K562 (cell line): Measurements from ENCODE around the gene ROR2. TPM values are rescaled to one million over a fixed set of nuclear protein-coding genes. Genes with fewer than 3 reads are reported as not detected.

Experiments used
- ATAC-seq: fragments of 200-7000 bp; cut with Tn5 transposase; 3 replicates; pipeline ENCODE4 v1.9.1; 2020; ENCODE audit warnings: moderate library complexity
- BruUV-seq: library from RNA; stranded (reverse); fragments of 400-500 nt; replicated peaks from 2 replicates; lab custom pipeline; 2021; lab: Mats Ljungman, UMichigan
- CTCF ChIA-PET: fragments of 300-600 bp; formaldehyde crosslinking; extraction: SDS; loops from one replicate; lab custom pipeline; 2021; ENCODE audit warnings: low intra/inter-chr PET ratio; lab: Yijun Ruan, JAX
- POLR2A ChIA-PET: fragments of 300-600, 350-650 bp; sonication (Branson Sonifier 250); formaldehyde crosslinking; extraction: SDS; loops from one replicate; lab custom pipeline; 2021; ENCODE audit warnings: antibody characterized with exemption, inconsistent platforms; lab: Yijun Ruan, JAX
- DNase-seq, 4 experiments: peaks; one replicate each; pipeline versions ENCODE4 v3.0.0 to v3.0.0-alpha.2; 2011 to 2018; ENCODE audit warnings: low spot score in 3 of 4, mixed read lengths in 3 of 4; ENCODE audit errors: extremely low read depth in 1 of 4
- FAIRE-seq: peaks from 2 replicates; lab custom pipeline; 2011; peaks lifted over from hg19 to GRCh38; lab: Jason Lieb, UNC
- H2AFZ ChIP-seq: 2 replicates; pipeline ENCODE4 v1.6.0; 2011; ENCODE audit warnings: low read depth, low read length, control low read depth, inconsistent platforms
- H3K27ac ChIP-seq: fragments of 200-600 bp; 3 replicates; pipeline ENCODE4 v1.8.0; 2011; ENCODE audit warnings: low read depth, mild to moderate bottlenecking, control low read depth, inconsistent platforms, low read length, moderate library complexity, mixed read lengths; ENCODE audit errors: extremely low read depth
- H3K27me3 ChIP-seq, 2 experiments: fragments of 300-600 bp in 1 of 2; 2 replicates in 1 of 2; 3 replicates in 1 of 2; pipeline versions ENCODE4 v1.6.0 to v1.8.0; 2011; ENCODE audit warnings: inconsistent platforms in 2 of 2, low read length in 2 of 2, mild to moderate bottlenecking in 1 of 2, mixed read lengths in 1 of 2, moderate library complexity in 1 of 2; ENCODE audit not compliant: control insufficient read depth in 2 of 2, insufficient read depth in 2 of 2
- H3K36me3 ChIP-seq: fragments of 300-600 bp; 3 replicates; pipeline ENCODE4 v1.8.0; 2011; ENCODE audit warnings: mild to moderate bottlenecking, low read length, inconsistent platforms; ENCODE audit not compliant: control insufficient read depth, insufficient read depth
- H3K4me1 ChIP-seq, 2 experiments: fragments of 200-600 bp in 1 of 2; replicated peaks in 1 of 2; 2 replicates in 1 of 2; 3 replicates in 1 of 2; pipeline versions ENCODE4 v1.5.1 to v1.8.0; 2011; ENCODE audit warnings: inconsistent platforms in 2 of 2, low read length in 2 of 2, mild to moderate bottlenecking in 1 of 2, mixed read lengths in 1 of 2, moderate library complexity in 1 of 2; ENCODE audit not compliant: control insufficient read depth in 2 of 2, insufficient read depth in 2 of 2
- H3K4me2 ChIP-seq: 2 replicates; pipeline ENCODE4 v1.6.1; 2011; ENCODE audit warnings: low read length, control low read depth, inconsistent platforms, mixed read lengths; ENCODE audit not compliant: insufficient read depth
- H3K4me3 ChIP-seq: fragments of 200-600 bp; sonication (generic), shearing (Covaris generic); 2 replicates; pipeline ENCODE4 v1.5.1; 2016; ENCODE audit warnings: control low read depth, inconsistent platforms
- H3K79me2 ChIP-seq: fragments of 200-600 bp; 3 replicates; pipeline ENCODE4 v1.8.0; 2011; ENCODE audit warnings: low read length, inconsistent platforms; ENCODE audit not compliant: control insufficient read depth, insufficient read depth
- H3K9ac ChIP-seq, 2 experiments: 2 replicates each; pipeline versions ENCODE4 v1.6.0 to v1.6.1; 2011; ENCODE audit warnings: low read depth in 2 of 2, low read length in 2 of 2, control low read depth in 1 of 2, inconsistent platforms in 1 of 2, mild to moderate bottlenecking in 1 of 2, mixed read lengths in 1 of 2; ENCODE audit not compliant: insufficient read depth in 1 of 2
- H3K9me1 ChIP-seq: one replicate; pipeline ENCODE4 v1.6.0; 2011; ENCODE audit warnings: inconsistent platforms, mild to moderate bottlenecking, low read length, moderate library complexity; ENCODE audit not compliant: control insufficient read depth, insufficient read depth
- H3K9me3 ChIP-seq: replicated peaks from 2 replicates; pipeline ENCODE4 v1.5.1; 2011; ENCODE audit warnings: low read depth, low read length, inconsistent platforms; ENCODE audit not compliant: control insufficient read depth, insufficient read depth
- H4K20me1 ChIP-seq: replicated peaks from 2 replicates; pipeline ENCODE4 v1.6.1; 2011; ENCODE audit warnings: low read length, inconsistent platforms, mixed read lengths; ENCODE audit not compliant: control insufficient read depth, insufficient read depth
- ARHGAP35 ChIP-seq: fragments of 450-650 bp; IDR thresholded peaks from 2 replicates; pipeline ENCODE4 v1.6.1; 2018; ENCODE audit not compliant: partially characterized antibody
- ETV1 ChIP-seq: fragments of 450-650 bp; conservative IDR thresholded peaks from 2 replicates; pipeline ENCODE4 v1.6.1; 2016; ENCODE audit warnings: missing genetic modification characterization, control low read depth, low read depth, missing compliant biosample characterization
- HDAC2 ChIP-seq: fragments of 450-650 bp; IDR thresholded peaks from 2 replicates; pipeline ENCODE4 v1.6.1; 2016; ENCODE audit warnings: mild to moderate bottlenecking
- HMG20A ChIP-seq: fragments of 450-650 bp; formaldehyde crosslinking; conservative IDR thresholded peaks from 2 replicates; pipeline ENCODE4 v1.4.0; 2020; ENCODE audit warnings: mild to moderate bottlenecking, mixed read lengths
- SMC3 ChIP-seq: conservative IDR thresholded peaks from 2 replicates; pipeline ENCODE4 v1.6.1; 2011; ENCODE audit warnings: low read depth, low read length, improper control_type of control experiment; ENCODE audit not compliant: insufficient read depth
- TAF9B ChIP-seq: fragments of 450-650 bp; IDR thresholded peaks from 2 replicates; pipeline ENCODE4 v1.6.1; 2018; ENCODE audit warnings: mild to moderate bottlenecking; ENCODE audit not compliant: partially characterized antibody
- ZNF431 ChIP-seq: sonication (generic); formaldehyde crosslinking; IDR thresholded peaks from 2 replicates; pipeline ENCODE4 v1.8.0; 2022; ENCODE audit warnings: mild to moderate bottlenecking, missing genetic modification reagents
- ZNF589 ChIP-seq: fragments of 200-800 bp; sonication (Bioruptor generic); IDR thresholded peaks from 2 replicates; pipeline ENCODE4 v1.6.1; 2016; ENCODE audit warnings: low read depth, missing genetic modification characterization, missing compliant biosample characterization
- WGBS: fragments of 100-300 bp; shearing (Covaris generic); methylation state at CpG from one replicate; pipeline ENCODE4 v1.1.6; 2016; ENCODE audit warnings: low coverage, mixed read lengths; ENCODE audit not compliant: insufficient coverage; ENCODE audit errors: missing lambda C conversion rate; 5-methylcytosine and 5-hydroxymethylcytosine counted together
- in situ Hi-C: fragments of 300-500 bp; cut with MboI; formaldehyde crosslinking; loops from 4 replicates; pipeline ENCODE4 v1.15.0; 2018; ENCODE audit warnings: inconsistent platforms, mixed read lengths
- intact Hi-C: fragments of 100-400 bp; cut with micrococcal nuclease; formaldehyde crosslinking; loops from 2 replicates; pipeline ENCODE4 v1.14.2; 2022
- polyA plus RNA-seq, 8 experiments: library from polyadenylated mRNA; depleted of rRNA in 4 of 8; stranded (reverse) in 5 of 8; unstranded in 3 of 8; fragments of >200 nt; fragmentation: Nextera tagmentation in 2 of 8; fragmentation: Illumina TruSeq in 1 of 8; extraction: Ambion mirVana in 2 of 8; extraction: Trizol in 1 of 8; gene quantifications; 2 replicates each; pipeline versions ENCODE4 v1.2.1 to v1.2.3, GENCODE V29; 2011 to 2014; ENCODE audit warnings: inconsistent platforms in 1 of 8, missing spikeins in 1 of 8
- total RNA-seq, 7 experiments: library from RNA; depleted of rRNA in 6 of 7; stranded (reverse); fragments of >200 nt in 6 of 7; fragmentation: Illumina TruSeq in 2 of 7; extraction: Trizol in 2 of 7; gene quantifications; 2 replicates each; pipeline versions ENCODE4 v1.2.1 to v1.2.3, GENCODE V29; 2011 to 2021; ENCODE audit warnings: low replicate concordance in 1 of 7
- TF ChIP-seq, protein P1 (sequence below): fragments of 450-650 bp; formaldehyde crosslinking; IDR thresholded peaks from 2 replicates; pipeline ENCODE4 v1.4.0; 2022; ENCODE audit warnings: mild to moderate bottlenecking, moderate library complexity
- TF ChIP-seq, protein P2 (sequence below): fragments of 250-450 bp; sonication (Bioruptor Pico); IDR thresholded peaks from 2 replicates; pipeline ENCODE4 v1.5.0; 2020; ENCODE audit warnings: mild to moderate bottlenecking, borderline replicate concordance
- TF ChIP-seq, protein P3 (sequence below): fragments of 200-800 bp; sonication (Bioruptor generic); IDR thresholded peaks from 2 replicates; pipeline ENCODE4 v1.6.1; 2016; ENCODE audit warnings: missing genetic modification characterization, missing compliant biosample characterization
- TF ChIP-seq, protein P4 (sequence below): fragments of 450-650 bp; IDR thresholded peaks from 2 replicates; pipeline ENCODE4 v1.7.1; 2018; ENCODE audit warnings: mild to moderate bottlenecking, low read depth; ENCODE audit not compliant: partially characterized antibody

ROR2 gene
- total and polyA plus RNA-seq, 9 of the 15 experiments (the other 6 are each of a cell fraction or from before 2014, with no cell fraction given) = 5.6 to 33.8 (median 15.3) TPM

- H2AFZ ChIP-seq = no peak overlapping the region
- no peak overlapping the region for H3K4me2 ChIP-seq
- H3K4me1 ChIP-seq = peaks cover 0 to 4% of the 10 kb centered on the region in 2 experiments; a peak in 1 of 5 replicates
- in situ Hi-C loops = no loop called here
- no peaks in the 10 kb centered on the region for H3K9me3 ChIP-seq
- no peak overlapping the region for H3K4me3 ChIP-seq
- FAIRE-seq (no peak), ATAC-seq (no peak), DNase-seq (no peak)
- H4K20me1 ChIP-seq = no peaks in the 10 kb centered on the region
- ChIA-PET CTCF (no interaction called here), POLR2A (no interaction called here)
- H3K36me3 ChIP-seq = no peaks in the 10 kb centered on the region
- no peak overlapping the region for H3K9ac ChIP-seq
- no peaks in the 10 kb centered on the region for H3K79me2 ChIP-seq
- peaks cover 3 to 8% of the 10 kb centered on the region in 2 experiments; a peak in 2 of 5 replicates for H3K27me3 ChIP-seq
- H3K9me1 ChIP-seq = no peaks in the 10 kb centered on the region
- BruUV-seq = no TSS peak
- intact Hi-C loops = no loop called here
- 19% methylated on average over 7 of the region's 7 CpGs for WGBS
- no peak overlapping the region for H3K27ac ChIP-seq
- TF ChIP-seq, protein P1, sequence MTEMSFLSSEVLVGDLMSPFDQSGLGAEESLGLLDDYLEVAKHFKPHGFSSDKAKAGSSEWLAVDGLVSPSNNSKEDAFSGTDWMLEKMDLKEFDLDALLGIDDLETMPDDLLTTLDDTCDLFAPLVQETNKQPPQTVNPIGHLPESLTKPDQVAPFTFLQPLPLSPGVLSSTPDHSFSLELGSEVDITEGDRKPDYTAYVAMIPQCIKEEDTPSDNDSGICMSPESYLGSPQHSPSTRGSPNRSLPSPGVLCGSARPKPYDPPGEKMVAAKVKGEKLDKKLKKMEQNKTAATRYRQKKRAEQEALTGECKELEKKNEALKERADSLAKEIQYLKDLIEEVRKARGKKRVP (CRISPR knock-in tag) = no peak
- no peak for TF ChIP-seq SMC3
- no peak for TF ChIP-seq ZNF589 (CRISPR knock-in tag)
- TF ChIP-seq, protein P2, sequence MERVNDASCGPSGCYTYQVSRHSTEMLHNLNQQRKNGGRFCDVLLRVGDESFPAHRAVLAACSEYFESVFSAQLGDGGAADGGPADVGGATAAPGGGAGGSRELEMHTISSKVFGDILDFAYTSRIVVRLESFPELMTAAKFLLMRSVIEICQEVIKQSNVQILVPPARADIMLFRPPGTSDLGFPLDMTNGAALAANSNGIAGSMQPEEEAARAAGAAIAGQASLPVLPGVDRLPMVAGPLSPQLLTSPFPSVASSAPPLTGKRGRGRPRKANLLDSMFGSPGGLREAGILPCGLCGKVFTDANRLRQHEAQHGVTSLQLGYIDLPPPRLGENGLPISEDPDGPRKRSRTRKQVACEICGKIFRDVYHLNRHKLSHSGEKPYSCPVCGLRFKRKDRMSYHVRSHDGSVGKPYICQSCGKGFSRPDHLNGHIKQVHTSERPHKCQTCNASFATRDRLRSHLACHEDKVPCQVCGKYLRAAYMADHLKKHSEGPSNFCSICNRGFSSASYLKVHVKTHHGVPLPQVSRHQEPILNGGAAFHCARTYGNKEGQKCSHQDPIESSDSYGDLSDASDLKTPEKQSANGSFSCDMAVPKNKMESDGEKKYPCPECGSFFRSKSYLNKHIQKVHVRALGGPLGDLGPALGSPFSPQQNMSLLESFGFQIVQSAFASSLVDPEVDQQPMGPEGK = no peak
- TF ChIP-seq TAF9B = no peak
- TF ChIP-seq, protein P3, sequence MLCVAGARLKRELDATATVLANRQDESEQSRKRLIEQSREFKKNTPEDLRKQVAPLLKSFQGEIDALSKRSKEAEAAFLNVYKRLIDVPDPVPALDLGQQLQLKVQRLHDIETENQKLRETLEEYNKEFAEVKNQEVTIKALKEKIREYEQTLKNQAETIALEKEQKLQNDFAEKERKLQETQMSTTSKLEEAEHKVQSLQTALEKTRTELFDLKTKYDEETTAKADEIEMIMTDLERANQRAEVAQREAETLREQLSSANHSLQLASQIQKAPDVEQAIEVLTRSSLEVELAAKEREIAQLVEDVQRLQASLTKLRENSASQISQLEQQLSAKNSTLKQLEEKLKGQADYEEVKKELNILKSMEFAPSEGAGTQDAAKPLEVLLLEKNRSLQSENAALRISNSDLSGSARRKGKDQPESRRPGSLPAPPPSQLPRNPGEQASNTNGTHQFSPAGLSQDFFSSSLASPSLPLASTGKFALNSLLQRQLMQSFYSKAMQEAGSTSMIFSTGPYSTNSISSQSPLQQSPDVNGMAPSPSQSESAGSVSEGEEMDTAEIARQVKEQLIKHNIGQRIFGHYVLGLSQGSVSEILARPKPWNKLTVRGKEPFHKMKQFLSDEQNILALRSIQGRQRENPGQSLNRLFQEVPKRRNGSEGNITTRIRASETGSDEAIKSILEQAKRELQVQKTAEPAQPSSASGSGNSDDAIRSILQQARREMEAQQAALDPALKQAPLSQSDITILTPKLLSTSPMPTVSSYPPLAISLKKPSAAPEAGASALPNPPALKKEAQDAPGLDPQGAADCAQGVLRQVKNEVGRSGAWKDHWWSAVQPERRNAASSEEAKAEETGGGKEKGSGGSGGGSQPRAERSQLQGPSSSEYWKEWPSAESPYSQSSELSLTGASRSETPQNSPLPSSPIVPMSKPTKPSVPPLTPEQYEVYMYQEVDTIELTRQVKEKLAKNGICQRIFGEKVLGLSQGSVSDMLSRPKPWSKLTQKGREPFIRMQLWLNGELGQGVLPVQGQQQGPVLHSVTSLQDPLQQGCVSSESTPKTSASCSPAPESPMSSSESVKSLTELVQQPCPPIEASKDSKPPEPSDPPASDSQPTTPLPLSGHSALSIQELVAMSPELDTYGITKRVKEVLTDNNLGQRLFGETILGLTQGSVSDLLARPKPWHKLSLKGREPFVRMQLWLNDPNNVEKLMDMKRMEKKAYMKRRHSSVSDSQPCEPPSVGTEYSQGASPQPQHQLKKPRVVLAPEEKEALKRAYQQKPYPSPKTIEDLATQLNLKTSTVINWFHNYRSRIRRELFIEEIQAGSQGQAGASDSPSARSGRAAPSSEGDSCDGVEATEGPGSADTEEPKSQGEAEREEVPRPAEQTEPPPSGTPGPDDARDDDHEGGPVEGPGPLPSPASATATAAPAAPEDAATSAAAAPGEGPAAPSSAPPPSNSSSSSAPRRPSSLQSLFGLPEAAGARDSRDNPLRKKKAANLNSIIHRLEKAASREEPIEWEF = no peak
- no peak for TF ChIP-seq HMG20A
- TF ChIP-seq, protein P4, sequence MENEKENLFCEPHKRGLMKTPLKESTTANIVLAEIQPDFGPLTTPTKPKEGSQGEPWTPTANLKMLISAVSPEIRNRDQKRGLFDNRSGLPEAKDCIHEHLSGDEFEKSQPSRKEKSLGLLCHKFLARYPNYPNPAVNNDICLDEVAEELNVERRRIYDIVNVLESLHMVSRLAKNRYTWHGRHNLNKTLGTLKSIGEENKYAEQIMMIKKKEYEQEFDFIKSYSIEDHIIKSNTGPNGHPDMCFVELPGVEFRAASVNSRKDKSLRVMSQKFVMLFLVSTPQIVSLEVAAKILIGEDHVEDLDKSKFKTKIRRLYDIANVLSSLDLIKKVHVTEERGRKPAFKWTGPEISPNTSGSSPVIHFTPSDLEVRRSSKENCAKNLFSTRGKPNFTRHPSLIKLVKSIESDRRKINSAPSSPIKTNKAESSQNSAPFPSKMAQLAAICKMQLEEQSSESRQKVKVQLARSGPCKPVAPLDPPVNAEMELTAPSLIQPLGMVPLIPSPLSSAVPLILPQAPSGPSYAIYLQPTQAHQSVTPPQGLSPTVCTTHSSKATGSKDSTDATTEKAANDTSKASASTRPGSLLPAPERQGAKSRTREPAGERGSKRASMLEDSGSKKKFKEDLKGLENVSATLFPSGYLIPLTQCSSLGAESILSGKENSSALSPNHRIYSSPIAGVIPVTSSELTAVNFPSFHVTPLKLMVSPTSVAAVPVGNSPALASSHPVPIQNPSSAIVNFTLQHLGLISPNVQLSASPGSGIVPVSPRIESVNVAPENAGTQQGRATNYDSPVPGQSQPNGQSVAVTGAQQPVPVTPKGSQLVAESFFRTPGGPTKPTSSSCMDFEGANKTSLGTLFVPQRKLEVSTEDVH = no peak
- TF ChIP-seq ETV1 (tag) = no peak
- no peak for TF ChIP-seq ARHGAP35
- no peak for TF ChIP-seq ZNF431 (CRISPR knock-in tag)
- no peak for TF ChIP-seq HDAC2
Observed at GRCh38 chr9:91697201-91697600, 252.8 kb downstream of the ROR2 start.
